ENCODE measurements around the gene PSD4.

PSD4 gene

DNA sequence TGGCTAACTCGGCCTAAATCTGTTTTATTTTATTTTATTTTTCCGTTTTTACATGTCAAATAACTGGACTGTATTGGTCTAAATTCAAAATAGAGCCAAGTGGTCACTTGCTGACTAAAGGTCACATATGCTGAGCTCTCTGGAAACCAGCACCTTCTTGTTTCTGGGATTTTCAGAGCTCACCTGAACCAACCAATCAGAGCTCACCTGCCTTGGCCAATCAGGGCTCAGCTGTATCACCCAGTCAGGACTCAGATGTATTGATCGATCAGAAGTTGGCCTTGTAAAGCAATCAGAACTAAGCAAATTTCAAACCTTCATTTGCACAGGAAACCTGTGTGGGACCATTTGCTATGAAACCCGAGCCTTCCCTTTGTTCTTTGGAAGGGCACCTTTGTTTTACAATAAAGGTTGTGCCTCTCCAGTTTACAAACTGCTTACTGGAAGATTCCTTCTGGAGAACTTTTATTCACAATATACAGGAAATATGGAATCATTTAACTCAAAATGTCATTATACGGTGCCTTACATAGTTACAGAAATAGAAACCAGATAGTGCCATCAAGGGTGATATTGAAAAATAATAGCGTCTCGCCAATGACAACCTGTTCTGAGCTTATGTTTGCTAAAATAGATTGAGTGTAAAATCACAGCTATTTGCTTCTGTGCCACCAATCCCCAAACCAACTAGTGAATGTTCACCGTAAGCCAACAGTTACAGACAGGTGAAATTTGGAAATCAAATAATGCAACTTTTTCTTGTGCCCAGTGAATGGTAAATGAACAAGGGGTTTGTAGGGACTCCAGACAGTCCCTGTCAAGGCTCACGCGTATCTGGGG, 17.3 kb upstream of the PSD4 start:
- no peak for FAIRE-seq
- no peak for DNase-seq (ENCODE audit: insufficient read length, low spot score)
- TF ChIP-seq POLR2A (IDR thresholded peaks at IDR 0.05; ENCODE audit: low read depth, low read length) = no peak

DNA sequence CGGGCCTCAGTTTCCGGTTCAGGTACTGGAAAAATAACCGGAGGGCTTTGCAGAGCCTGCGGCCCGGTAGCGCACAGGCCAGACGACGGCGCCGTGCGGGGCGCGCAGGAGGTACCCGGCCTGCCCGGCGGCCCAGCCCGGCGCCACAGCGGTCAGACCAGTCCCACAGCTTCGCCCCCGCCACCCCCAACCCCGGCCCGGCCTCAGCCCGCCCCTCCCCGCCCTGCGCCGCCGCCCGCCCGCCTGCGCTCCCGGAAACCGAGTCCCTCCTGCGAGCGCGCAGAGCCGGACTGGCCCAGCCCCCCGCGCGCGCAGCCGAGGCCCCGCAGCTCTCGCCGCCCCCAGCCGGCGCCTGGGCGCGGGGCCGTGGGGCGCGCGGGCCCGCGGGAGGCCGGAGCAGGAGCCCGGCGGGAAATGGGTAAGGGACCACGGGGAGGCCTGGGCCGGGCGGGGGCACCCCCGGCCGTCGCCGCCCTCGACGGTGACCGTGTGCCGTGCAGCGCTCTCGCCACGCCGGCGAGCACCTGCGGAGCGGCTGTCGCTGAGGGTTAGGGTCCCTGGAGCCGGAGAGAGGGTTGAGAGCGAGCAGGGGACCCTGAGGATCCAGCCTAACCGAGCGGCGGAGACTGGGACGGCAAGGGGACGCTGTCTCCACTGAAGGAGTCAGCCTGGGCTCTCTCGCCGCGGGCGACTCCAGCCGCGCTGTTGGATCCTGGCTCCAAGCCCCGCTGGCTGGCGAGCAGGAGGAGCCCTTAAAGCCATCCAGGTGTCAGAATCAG, 16.5 kb upstream of the PSD4 start:
- TF ChIP-seq POLR2A (IDR thresholded peaks at IDR 0.05; ENCODE audit: low read depth, low read length) = peak; percentile 14
- peak; percentile 28 for DNase-seq (ENCODE audit: insufficient read length, low spot score)
- no peak for FAIRE-seq

DNA sequence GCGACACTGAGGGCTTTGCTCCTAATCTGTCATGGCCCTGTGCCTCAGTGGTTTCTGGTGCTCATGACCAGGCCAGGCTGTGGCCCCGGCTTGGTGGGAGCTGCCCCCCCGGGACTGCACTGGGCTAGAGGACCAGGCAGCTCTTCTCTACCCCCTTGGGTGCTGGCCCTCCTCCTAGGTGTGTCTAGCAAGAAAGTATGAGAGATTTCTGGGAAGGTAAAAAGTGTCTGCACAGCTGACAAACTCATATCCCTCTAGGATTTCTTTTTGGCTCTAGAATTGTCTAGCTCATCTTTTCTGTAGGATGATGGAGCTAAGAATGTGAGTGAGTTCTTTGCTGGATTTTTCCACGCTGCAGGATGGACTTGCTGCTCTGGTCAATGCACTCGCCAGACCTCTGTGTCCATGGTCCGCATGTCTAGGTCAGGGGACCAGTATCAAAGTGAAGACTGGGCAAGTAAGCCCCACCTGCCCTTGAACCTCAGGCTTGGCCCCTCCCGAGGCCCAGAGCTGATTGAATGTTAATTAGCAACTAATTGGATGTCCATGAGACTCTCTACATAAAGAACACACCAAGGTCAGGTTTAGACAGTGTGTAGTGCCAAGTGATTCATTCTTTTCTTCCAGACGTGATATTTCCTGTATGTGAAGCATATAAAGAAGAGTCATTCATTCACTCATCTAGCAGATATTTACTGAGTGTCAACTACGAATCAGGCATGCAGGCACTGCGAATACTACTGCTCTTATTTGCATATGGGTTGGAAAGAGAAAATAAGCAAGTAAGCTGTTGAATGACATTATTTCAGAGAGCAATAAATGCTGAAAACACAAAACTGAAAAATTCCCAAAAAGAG, 15.6 kb upstream of the PSD4 start:
- DNase-seq (ENCODE audit: insufficient read length, low spot score) (peak; percentile 67), FAIRE-seq (peak; percentile 71)
- TF ChIP-seq POLR2A (IDR thresholded peaks at IDR 0.05; ENCODE audit: low read depth, low read length) = no peak

GRCh38 chr2:113158884-113159553, 14.8 kb upstream of the PSD4 start:
- FAIRE-seq = no peak
- no peak for TF ChIP-seq POLR2A (IDR thresholded peaks at IDR 0.05; ENCODE audit: low read depth, low read length)
- DNase-seq (ENCODE audit: insufficient read length, low spot score) = no peak

GRCh38 chr2:113160248-113160647, 13.5 kb upstream of the PSD4 start:
- TF ChIP-seq POLR2A (IDR thresholded peaks at IDR 0.05; ENCODE audit: low read depth, low read length) = no peak
- DNase-seq (ENCODE audit: insufficient read length, low spot score) (no peak), FAIRE-seq (no peak)

DNA sequence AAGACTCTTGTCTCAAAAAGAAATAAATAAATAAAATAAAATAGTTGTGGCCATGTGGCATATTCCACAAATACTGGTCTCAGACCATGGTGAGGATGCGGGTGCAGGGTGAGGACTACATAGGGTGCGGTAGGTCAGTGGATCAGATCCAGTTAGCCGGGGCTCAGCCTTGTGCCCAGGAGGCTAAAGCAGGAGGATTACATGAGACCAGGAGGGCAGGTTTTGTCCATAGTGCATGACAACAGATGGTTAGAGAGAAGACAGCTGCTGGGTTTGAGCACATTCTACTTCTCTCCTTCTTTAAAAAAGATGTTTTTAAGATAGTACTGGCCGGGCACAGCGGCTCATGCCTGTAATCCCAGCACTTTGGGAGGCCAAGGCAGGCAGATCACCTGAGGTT, 12.8 kb upstream of the PSD4 start:
- FAIRE-seq (no peak), DNase-seq (ENCODE audit: insufficient read length, low spot score) (no peak)

GRCh38 chr2:113162173-113162572, 11.6 kb upstream of the PSD4 start:
- no peak for TF ChIP-seq POLR2A (IDR thresholded peaks at IDR 0.05; ENCODE audit: low read depth, low read length)
- DNase-seq (ENCODE audit: insufficient read length, low spot score) = no peak
- no peak for FAIRE-seq

More for the DNA sequence above, 12.8 kb upstream of the PSD4 start:
- TF ChIP-seq POLR2A (IDR thresholded peaks at IDR 0.05; ENCODE audit: low read depth, low read length) = no peak

GRCh38 chr2:113162869-113163268, 10.9 kb upstream of the PSD4 start:
- FAIRE-seq (no peak), DNase-seq (ENCODE audit: insufficient read length, low spot score) (no peak)
- TF ChIP-seq POLR2A (IDR thresholded peaks at IDR 0.05; ENCODE audit: low read depth, low read length) = no peak

DNA sequence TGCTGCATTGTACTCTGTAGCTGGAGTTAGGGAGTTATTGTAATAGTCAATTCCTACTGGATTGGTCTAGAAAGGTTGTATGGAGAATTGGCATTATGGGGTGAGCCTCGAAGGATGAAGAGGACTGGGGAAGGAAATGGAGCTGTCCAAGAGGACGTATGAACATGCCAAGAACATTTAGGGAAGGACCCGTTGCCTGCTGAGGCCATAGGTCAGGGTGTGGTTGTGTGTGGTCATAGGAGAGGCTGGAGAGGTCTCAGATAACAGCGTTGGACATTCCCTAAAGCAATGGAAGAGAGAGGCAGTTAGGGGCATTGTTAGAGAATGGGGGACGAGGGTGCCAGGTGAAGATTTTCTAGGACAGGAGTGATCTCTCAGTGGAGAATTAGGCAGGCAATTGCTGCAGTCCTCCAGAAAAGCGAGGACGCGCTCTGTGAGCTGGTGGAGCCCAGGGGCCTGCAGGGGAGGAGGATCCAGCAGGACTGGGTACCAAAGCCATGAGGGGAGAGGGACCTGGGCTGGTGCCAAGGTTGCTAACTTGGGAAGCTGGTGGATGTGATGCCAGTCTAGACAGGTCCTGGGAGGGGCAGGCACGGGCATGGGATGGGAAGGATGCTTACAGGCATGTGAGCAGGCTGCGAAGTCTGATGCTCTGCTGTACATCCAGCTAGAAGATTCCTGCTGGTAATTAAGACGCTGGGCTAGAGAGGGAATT, 9.4 kb upstream of the PSD4 start:
- DNase-seq (ENCODE audit: insufficient read length, low spot score) (no peak), FAIRE-seq (no peak)
- TF ChIP-seq POLR2A (IDR thresholded peaks at IDR 0.05; ENCODE audit: low read depth, low read length) = no peak

- DNase-seq (ENCODE audit: insufficient read length, low spot score) (no peak), FAIRE-seq (no peak)
- TF ChIP-seq POLR2A (IDR thresholded peaks at IDR 0.05; ENCODE audit: low read depth, low read length) = no peak
Observed at GRCh38 chr2:113164930-113165585, 8.7 kb upstream of the PSD4 start.

DNA sequence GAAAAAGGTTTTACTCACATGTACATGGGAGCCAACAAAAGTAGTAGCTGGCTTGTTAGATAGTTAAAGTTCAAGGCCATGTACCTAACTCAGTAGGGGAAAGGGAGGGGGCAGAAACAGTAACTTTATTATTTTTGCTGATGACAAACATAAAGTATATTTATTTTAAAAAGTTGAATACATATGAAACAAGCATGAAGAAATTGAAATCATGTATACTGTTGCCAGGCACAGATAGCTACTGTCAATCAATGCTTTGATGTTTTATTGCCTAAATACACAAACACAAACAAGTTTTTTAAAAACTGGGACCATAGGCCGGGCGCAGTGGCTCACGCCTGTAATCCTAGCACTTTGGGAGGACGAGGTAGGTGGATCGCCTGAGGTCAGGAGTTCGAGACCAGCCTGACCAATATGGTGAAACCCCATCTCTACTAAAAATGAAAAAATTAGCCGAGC, 7.6 kb upstream of the PSD4 start:
- no peak for TF ChIP-seq POLR2A (IDR thresholded peaks at IDR 0.05; ENCODE audit: low read depth, low read length)
- FAIRE-seq (no peak), DNase-seq (ENCODE audit: insufficient read length, low spot score) (no peak)

All from H54 (cell line).